Gastroesophageal sphincter (tissue), 4 donors: Measurements from ENCODE around the gene RABGEF1. TPM values are rescaled to one million over a fixed set of nuclear protein-coding genes. Genes with fewer than 3 reads are reported as not detected.

ENCODE experiments used
- ATAC-seq: fragments of 150-250 bp; one replicate; pipeline ENCODE4 v1.9.1; 2016; ENCODE audit warnings: mild to moderate bottlenecking, moderate library complexity
- H3K27ac ChIP-seq, 4 donors: fragments of 200-600 bp; sonication (generic) in 3 of 4; 1 replicate in 3 of 4; 2 replicates in 1 of 4; pipeline ENCODE4 v1.5.1; 2016 to 2019
- H3K27me3 ChIP-seq: fragments of 200-600 bp; sonication (generic); one replicate; pipeline ENCODE4 v1.5.1; 2019
- H3K36me3 ChIP-seq, 2 donors: fragments of 200-600 bp; sonication (generic); one replicate each; pipeline ENCODE4 v1.5.1; 2019; ENCODE audit warnings: control low read depth in 1 of 2
- H3K4me1 ChIP-seq, 3 donors: fragments of 200-600 bp; sonication (generic); 1 replicate in 2 of 3; 2 replicates in 1 of 3; pipeline ENCODE4 v1.5.1; 2016 to 2019; ENCODE audit warnings: control low read depth in 2 of 3
- H3K4me3 ChIP-seq, 2 donors: fragments of 200-600 bp; sonication (generic); one replicate each; pipeline ENCODE4 v1.5.1; 2019; ENCODE audit warnings: mild to moderate bottlenecking in 1 of 2, moderate library complexity in 1 of 2
- H3K9me3 ChIP-seq, 3 donors: fragments of 200-600 bp; sonication (generic); one replicate each; pipeline ENCODE4 v1.5.1; 2017 to 2019; ENCODE audit warnings: control low read depth in 2 of 3
- EP300 ChIP-seq: sonication (generic); formaldehyde crosslinking; IDR thresholded peaks from one replicate; pipeline ENCODE4 v1.6.1; 2017; ENCODE audit warnings: antibody characterized with exemption, mild to moderate bottlenecking
- POLR2A ChIP-seq, 2 donors: fragments of 450-650 bp; IDR thresholded peaks; one replicate each; pipeline ENCODE4 v1.6.1; 2017; ENCODE audit warnings: antibody characterized with exemption in 2 of 2, mild to moderate bottlenecking in 2 of 2, moderate library complexity in 1 of 2
- POLR2AphosphoS5 ChIP-seq: sonication (generic); formaldehyde crosslinking; IDR thresholded peaks from one replicate; pipeline ENCODE4 v1.6.1; 2017; ENCODE audit warnings: antibody characterized with exemption
- WGBS, 2 donors: methylation state at CpG; one replicate each; pipeline ENCODE4 v1.1.5; 2018; ENCODE audit warnings: low coverage in 1 of 2; 5-methylcytosine and 5-hydroxymethylcytosine counted together
- total RNA-seq, 4 donors: library from RNA; depleted of rRNA; stranded (reverse); fragments of >200 nt; gene quantifications; one replicate each; pipeline ENCODE4 v1.1.0, GENCODE V29; 2016
- TF ChIP-seq, protein P1 (sequence below), 4 experiments: fragments of 200-600 bp in 2 of 4; fragments of 450-650 bp in 2 of 4; sonication (generic) in 1 of 4; IDR thresholded peaks; one replicate each; pipeline ENCODE4 v1.5.1; 2017 to 2019; ENCODE audit warnings: antibody characterized with exemption in 4 of 4, mild to moderate bottlenecking in 2 of 4, moderate library complexity in 2 of 4

Gene RABGEF1
- total RNA-seq, 4 donors from 2014 or later: 37.8 to 59.9 (median 39.8) TPM

DNA sequence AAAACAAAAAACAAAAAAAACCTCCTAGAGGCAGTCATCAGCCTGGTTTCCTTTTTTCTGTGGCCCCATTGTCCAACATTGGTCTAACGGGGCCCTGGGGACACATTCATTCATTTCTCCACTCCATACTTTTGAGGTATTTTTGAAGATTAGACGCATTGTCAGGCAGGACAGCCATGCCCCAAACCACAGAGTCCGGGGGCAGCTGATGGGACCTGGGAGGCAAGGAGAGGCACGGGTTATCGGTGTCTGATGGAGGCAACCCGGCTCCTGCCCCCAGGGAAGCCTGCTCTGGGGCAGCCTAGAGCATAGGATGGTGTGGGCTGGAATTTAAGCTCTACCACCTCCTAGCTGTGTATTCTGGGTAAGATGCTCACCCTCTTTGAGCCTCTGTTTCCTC is 6.5 kb upstream of the RABGEF1 start:
- 85 to 100% methylated on average over 1 to 4 of the region's 6 CpGs for WGBS, 2 donors
- ATAC-seq: no peak
- H3K4me3 ChIP-seq: no peak overlapping the region
- TF ChIP-seq, protein P1, sequence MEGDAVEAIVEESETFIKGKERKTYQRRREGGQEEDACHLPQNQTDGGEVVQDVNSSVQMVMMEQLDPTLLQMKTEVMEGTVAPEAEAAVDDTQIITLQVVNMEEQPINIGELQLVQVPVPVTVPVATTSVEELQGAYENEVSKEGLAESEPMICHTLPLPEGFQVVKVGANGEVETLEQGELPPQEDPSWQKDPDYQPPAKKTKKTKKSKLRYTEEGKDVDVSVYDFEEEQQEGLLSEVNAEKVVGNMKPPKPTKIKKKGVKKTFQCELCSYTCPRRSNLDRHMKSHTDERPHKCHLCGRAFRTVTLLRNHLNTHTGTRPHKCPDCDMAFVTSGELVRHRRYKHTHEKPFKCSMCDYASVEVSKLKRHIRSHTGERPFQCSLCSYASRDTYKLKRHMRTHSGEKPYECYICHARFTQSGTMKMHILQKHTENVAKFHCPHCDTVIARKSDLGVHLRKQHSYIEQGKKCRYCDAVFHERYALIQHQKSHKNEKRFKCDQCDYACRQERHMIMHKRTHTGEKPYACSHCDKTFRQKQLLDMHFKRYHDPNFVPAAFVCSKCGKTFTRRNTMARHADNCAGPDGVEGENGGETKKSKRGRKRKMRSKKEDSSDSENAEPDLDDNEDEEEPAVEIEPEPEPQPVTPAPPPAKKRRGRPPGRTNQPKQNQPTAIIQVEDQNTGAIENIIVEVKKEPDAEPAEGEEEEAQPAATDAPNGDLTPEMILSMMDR (IDR thresholded peaks at IDR 0.05): no peak
- no peak for TF ChIP-seq POLR2AphosphoS5
- no peak for TF ChIP-seq POLR2A (IDR thresholded peaks at IDR 0.05)
- no peak for TF ChIP-seq EP300
- H3K27ac ChIP-seq: no peak overlapping the region
- peaks cover 0 to 20% (median 0%) of the 10 kb centered on the region in 3 donors for H3K4me1 ChIP-seq
- H3K9me3 ChIP-seq: peaks cover 0 to 14% (median 0%) of the 10 kb centered on the region in 3 donors
- peaks cover 0 to 31% of the 10 kb centered on the region in 2 donors for H3K36me3 ChIP-seq
- no peaks in the 10 kb centered on the region for H3K27me3 ChIP-seq

DNA sequence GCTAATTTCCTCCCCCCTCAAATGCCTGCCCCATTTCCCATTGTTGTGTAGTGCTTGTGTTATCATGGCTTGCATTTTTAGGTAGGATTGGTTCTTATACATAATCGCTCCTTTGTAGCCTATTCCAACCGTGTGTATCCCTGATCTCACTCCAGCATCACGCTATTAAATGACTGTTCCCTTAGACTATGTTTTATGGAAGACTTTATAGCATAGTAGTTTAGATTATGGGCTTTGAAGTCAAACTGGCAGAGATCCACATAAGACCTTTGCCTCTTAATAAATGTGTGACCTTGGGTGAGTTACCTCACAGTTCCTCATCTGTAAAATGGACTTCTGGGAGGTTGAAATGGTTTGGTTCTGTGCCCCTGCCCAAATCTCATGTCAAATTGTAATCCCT is 5.4 kb upstream of the RABGEF1 start:
- no peak for TF ChIP-seq POLR2AphosphoS5

DNA sequence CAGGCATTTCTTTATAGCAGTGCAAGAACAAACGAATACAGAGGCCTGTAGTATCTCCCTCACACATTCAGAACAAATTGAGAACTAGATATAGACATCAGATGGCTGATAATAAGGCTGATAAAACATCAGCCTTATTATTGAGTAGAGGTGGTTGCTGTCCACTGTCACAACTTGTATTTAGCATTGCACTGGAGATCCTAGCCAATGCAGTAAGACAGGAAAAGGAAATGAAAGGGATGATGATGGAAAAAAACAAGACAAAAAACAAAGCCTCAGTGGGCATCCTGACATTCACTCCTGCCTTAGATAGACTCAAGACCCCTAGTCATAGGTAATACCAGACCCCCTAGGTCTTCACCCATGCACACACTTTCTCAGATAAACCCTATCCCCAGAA is 4.7 kb upstream of the RABGEF1 start:
- Histone ChIP-seq H3K27me3 (no peaks in the 10 kb centered on the region), H3K9me3 (peaks cover 0 to 14% (median 0%) of the 10 kb centered on the region in 3 donors), H3K4me3 (no peak overlapping the region), H3K36me3 (peaks cover 0 to 20% of the 10 kb centered on the region in 2 donors), H3K4me1 (peaks cover 0 to 31% (median 0%) of the 10 kb centered on the region in 3 donors), H3K27ac (no peak overlapping the region)
- 86 to 100% methylated on average over 1 of the region's 1 CpG for WGBS, 2 donors
- TF ChIP-seq EP300 (no peak), POLR2AphosphoS5 (no peak), POLR2A (IDR thresholded peaks at IDR 0.05) (no peak)
- TF ChIP-seq, protein P1 (IDR thresholded peaks at IDR 0.05): no peak
- no peak for ATAC-seq

More for the DNA sequence above, 5.4 kb upstream of the RABGEF1 start:
- H3K9me3 ChIP-seq: peaks cover 0 to 14% (median 0%) of the 10 kb centered on the region in 3 donors
- 89% methylated on average over 3 of the region's 3 CpGs for WGBS, 2 donors
- H3K4me3 ChIP-seq: no peak overlapping the region
- H3K27me3 ChIP-seq: no peaks in the 10 kb centered on the region
- H3K27ac ChIP-seq: no peak overlapping the region
- H3K36me3 ChIP-seq: peaks cover 0 to 20% of the 10 kb centered on the region in 2 donors
- no peak for ATAC-seq
- peaks cover 0 to 31% (median 0%) of the 10 kb centered on the region in 3 donors for H3K4me1 ChIP-seq

DNA sequence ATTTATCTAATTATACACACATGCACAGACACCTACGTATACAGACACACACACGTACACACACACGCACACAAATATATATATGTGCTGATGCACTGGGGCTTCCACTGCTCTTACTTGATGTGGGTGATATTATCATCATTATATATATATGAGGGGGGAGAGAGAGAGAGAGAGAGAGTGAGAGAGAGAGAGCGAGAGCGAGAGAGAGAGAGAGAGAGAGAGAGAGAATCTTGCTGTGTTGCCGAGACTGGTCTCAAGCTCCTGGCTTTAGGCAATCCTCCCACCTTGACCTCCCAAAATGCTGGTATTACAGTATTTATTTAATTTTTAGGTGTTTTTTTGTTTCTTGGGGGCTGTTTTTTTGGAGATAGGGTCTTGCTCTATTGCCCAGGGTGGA is 3.6 kb upstream of the RABGEF1 start:
- ATAC-seq: no peak
- TF ChIP-seq EP300: no peak
- TF ChIP-seq, protein P1 (IDR thresholded peaks at IDR 0.05): no peak
- TF ChIP-seq POLR2AphosphoS5: no peak
- TF ChIP-seq POLR2A (IDR thresholded peaks at IDR 0.05): no peak
- H3K27me3 ChIP-seq: no peaks in the 10 kb centered on the region
- 80 to 92% methylated on average over 5 to 6 of the region's 6 CpGs for WGBS, 2 donors
- peaks cover 0 to 36% (median 2%) of the 10 kb centered on the region in 3 donors for H3K4me1 ChIP-seq
- no peak overlapping the region for H3K4me3 ChIP-seq
- no peak overlapping the region for H3K27ac ChIP-seq
- H3K9me3 ChIP-seq: peaks cover 0 to 14% (median 0%) of the 10 kb centered on the region in 3 donors
- peaks cover 0 to 20% of the 10 kb centered on the region in 2 donors for H3K36me3 ChIP-seq

DNA sequence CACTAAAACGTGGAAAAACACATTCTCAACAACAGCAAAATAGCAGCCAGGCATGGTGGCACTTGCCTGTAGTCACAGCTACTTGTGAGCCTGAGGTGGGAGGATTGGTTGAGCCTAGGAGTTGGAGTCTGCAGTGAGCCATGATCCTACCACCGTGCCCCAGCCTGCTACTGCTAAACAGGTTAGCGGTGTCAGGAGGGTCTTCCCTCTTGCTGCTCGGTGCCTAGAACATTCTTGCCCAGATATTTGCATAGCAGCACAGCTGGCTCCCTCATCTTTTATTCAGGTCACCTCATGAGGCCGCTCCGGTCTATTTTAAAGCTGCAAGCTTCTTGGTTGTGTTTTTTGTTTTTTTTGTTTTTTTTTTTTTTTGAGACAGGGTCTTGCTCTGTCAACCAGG is 2.9 kb upstream of the RABGEF1 start:
- Histone ChIP-seq H3K9me3 (peaks cover 0 to 14% (median 0%) of the 10 kb centered on the region in 3 donors), H3K4me3 (no peak overlapping the region), H3K36me3 (peaks cover 0 to 20% of the 10 kb centered on the region in 2 donors), H3K27ac (no peak overlapping the region), H3K4me1 (peaks cover 0 to 44% (median 2%) of the 10 kb centered on the region in 3 donors), H3K27me3 (no peaks in the 10 kb centered on the region)
- no peak for ATAC-seq
- WGBS, 2 donors: 71 to 80% methylated on average over 1 to 6 of the region's 6 CpGs
- TF ChIP-seq, protein P1 (IDR thresholded peaks at IDR 0.05): no peak
- TF ChIP-seq EP300: no peak
- TF ChIP-seq POLR2A (IDR thresholded peaks at IDR 0.05): no peak
- TF ChIP-seq POLR2AphosphoS5: no peak
